GM12873 (cell line): ENCODE results near the gene BCAN.

Source experiments
- TF ChIP-seq, protein P1 (sequence below): IDR thresholded peaks from 2 replicates; pipeline ENCODE4 v1.5.1; 2012; ENCODE audit warnings: low read depth, mild to moderate bottlenecking, moderate library complexity, low read length, control low read depth; ENCODE audit not compliant: insufficient read depth; ENCODE audit errors: missing control alignments

Gene BCAN

DNA sequence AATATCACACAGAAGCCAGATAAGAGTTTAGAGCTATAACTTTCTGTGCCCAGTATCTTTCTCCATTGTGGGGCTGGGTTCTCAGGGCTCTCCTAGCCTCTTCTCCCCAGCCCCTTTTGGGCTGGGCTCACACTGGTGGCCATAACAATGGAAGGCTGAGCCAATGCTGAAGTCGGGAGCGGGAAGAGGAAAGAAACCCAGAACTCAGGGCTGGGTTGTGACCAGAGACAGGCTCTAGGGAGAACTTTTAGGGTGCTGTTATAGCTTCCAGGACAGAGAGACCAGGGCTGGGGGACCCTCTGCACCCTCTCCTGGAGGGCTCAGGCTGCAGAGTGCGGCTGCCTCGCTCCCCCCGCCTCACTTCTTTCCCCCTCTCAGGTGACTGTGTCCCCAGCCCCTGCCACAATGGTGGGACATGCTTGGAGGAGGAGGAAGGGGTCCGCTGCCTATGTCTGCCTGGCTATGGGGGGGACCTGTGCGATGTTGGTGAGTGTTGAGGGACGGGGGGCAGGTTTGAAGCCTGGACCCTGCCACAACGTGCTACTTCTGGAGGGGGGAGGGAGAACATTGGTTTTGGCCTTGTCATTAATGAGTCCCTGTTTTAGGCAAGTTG, 14.1 kb downstream of the BCAN start:
- TF ChIP-seq, protein P1, sequence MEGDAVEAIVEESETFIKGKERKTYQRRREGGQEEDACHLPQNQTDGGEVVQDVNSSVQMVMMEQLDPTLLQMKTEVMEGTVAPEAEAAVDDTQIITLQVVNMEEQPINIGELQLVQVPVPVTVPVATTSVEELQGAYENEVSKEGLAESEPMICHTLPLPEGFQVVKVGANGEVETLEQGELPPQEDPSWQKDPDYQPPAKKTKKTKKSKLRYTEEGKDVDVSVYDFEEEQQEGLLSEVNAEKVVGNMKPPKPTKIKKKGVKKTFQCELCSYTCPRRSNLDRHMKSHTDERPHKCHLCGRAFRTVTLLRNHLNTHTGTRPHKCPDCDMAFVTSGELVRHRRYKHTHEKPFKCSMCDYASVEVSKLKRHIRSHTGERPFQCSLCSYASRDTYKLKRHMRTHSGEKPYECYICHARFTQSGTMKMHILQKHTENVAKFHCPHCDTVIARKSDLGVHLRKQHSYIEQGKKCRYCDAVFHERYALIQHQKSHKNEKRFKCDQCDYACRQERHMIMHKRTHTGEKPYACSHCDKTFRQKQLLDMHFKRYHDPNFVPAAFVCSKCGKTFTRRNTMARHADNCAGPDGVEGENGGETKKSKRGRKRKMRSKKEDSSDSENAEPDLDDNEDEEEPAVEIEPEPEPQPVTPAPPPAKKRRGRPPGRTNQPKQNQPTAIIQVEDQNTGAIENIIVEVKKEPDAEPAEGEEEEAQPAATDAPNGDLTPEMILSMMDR: no peak

DNA sequence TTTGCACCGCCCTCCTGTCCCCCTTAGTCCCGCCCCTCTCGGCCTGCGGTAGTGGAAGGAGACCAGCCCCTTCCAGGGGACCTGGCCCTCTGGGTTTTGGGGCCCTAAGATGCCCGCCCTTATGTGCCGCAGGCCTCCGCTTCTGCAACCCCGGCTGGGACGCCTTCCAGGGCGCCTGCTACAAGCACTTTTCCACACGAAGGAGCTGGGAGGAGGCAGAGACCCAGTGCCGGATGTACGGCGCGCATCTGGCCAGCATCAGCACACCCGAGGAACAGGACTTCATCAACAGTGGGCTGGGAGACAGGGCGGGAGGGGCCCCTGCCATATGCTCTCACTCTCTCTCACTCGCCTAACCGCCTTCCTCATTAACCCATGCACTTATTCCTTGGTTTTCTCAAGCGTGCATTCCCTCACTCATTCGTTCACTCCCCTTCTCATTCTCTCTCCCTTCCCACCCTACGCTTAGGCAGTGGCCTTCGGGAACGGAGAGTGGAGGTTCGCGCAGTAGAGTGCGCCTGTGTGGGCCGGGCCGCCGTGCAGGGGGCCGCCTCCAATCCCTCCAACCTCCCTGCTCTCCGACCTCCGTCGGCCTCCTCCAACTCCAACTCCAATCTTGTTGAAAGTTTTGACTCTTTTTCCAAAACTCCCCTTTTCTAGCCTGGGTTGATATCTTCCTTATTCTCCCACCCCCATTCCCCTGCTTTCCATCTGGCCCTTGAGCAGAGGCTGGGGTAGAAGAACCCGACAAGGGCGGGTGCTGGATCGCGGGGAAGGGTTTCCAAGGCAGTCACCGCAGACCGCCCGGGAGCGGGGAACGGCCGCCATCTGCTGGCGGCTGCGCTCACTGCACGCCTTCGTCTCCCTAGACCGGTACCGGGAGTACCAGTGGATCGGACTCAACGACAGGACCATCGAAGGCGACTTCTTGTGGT, 15.2 kb downstream of the BCAN start:
- TF ChIP-seq, protein P1: peak; percentile 100

DNA sequence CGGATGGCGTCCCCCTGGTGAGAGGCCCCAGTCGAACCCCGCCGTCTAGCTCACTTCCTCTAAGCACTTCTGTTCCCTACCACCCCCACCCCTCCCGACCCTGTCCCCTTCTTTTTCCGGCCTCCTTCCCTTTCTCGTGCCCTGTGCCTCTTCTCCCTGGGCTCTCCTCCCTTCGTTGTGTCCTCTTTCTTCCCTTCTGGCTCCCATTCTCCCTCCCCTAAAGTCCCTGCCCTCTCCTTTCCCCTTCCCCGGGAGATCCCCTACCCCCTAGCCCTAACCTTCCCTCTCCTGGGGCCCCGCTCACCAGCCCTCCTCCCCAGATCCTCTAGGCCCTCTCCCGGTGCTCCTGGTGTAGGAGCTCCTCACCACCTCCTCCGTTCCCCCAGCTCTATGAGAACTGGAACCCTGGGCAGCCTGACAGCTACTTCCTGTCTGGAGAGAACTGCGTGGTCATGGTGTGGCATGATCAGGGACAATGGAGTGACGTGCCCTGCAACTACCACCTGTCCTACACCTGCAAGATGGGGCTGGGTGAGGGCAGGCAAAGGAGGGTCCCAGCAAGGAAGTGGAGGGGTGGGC, 15.9 kb downstream of the BCAN start:
- TF ChIP-seq, protein P1: no peak

DNA sequence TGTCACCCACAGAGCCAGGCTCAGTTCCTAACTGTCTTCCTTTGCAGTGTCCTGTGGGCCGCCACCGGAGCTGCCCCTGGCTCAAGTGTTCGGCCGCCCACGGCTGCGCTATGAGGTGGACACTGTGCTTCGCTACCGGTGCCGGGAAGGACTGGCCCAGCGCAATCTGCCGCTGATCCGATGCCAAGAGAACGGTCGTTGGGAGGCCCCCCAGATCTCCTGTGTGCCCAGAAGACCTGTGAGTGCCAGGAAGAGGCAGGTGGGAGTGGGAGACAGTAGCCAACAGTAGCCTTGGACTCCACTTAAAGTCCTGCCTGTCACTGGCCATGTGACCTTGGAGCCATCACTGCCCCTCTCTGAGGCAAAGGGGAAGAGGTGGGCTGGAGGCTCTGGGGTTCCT, 16.6 kb downstream of the BCAN start:
- TF ChIP-seq, protein P1: no peak

DNA sequence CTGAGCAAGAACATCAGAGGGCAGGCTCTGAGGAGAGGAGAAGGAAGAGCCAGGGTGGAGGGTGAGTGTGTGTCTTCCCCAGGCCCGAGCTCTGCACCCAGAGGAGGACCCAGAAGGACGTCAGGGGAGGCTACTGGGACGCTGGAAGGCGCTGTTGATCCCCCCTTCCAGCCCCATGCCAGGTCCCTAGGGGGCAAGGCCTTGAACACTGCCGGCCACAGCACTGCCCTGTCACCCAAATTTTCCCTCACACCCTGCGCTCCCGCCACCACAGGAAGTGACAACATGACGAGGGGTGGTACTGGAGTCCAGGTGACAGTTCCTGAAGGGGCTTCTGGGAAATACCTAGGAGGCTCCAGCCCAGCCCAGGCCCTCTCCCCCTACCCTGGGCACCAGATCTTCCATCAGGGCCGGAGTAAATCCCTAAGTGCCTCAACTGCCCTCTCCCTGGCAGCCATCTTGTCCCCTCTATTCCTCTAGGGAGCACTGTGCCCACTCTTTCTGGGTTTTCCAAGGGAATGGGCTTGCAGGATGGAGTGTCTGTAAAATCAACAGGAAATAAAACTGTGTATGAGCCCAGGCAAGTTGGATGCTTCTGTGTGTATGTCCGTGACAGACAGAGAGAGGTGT, 17.1 kb downstream of the BCAN start:
- TF ChIP-seq, protein P1: no peak

DNA sequence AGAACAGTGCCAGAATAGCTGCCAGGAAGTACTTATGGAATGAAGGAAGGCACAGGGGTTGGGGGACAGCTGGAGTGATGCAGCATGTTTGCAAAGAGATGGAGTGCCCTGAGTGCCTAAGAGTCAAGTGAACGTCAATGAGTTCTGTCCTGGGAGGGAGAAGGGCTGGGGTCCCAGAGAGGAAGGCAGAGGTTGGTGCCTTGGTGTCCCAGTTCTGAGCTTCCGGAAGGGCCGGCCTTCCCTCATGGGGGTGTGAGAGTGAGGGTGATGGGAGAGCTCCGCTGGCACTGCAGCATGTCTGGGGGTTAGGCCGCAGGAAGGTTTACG, 17.7 kb downstream of the BCAN start:
- TF ChIP-seq, protein P1: no peak
